Measurements from ENCODE around the gene CDKL5.

DNA sequence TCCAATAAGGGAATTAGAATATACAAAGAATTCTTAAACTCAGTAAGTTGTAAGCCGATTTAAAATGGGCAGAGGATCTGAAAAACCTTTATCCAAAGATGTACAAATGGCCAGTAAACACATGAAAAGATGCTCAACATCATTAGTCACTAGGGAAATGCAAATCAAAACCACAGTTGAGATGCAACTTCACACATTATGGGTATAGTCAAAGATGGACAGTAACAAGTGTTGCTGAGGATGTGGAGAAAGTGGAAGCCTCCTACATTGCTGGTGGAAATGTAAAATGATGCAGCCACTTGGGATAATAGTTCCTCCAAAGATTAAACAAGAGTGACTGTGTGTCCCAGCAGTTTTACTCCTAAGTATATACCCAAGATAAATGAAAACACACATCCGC lies 213.9 kb downstream of the CDKL5 start:
- TF ChIP-seq CTCF (IDR thresholded peaks at IDR 0.05), result no peak
- no peak for TF ChIP-seq ZFX (IDR thresholded peaks at IDR 0.05; ENCODE audit: borderline replicate concordance)
